Measurements from ENCODE around the gene ERFL. TPM values are rescaled to one million over a fixed set of nuclear protein-coding genes. Genes with fewer than 3 reads are reported as not detected.

ERFL gene
- total RNA-seq, 6 experiments from 2014 or later: 0.09 to 0.17 (median 0.12) TPM; not detected in 2

- H3K4me3 Mint-ChIP-seq: no peak overlapping the region
- TF ChIP-seq, protein P1, sequence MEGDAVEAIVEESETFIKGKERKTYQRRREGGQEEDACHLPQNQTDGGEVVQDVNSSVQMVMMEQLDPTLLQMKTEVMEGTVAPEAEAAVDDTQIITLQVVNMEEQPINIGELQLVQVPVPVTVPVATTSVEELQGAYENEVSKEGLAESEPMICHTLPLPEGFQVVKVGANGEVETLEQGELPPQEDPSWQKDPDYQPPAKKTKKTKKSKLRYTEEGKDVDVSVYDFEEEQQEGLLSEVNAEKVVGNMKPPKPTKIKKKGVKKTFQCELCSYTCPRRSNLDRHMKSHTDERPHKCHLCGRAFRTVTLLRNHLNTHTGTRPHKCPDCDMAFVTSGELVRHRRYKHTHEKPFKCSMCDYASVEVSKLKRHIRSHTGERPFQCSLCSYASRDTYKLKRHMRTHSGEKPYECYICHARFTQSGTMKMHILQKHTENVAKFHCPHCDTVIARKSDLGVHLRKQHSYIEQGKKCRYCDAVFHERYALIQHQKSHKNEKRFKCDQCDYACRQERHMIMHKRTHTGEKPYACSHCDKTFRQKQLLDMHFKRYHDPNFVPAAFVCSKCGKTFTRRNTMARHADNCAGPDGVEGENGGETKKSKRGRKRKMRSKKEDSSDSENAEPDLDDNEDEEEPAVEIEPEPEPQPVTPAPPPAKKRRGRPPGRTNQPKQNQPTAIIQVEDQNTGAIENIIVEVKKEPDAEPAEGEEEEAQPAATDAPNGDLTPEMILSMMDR (IDR thresholded peaks at IDR 0.05): no peak
- H3K27ac Mint-ChIP-seq: no peak overlapping the region
- peaks cover 41% of the 10 kb centered on the region for H3K27me3 Mint-ChIP-seq (ENCODE audit: insufficient read depth)
- DNase-seq: no peak
- H3K36me3 Mint-ChIP-seq (ENCODE audit: low read depth): no peaks in the 10 kb centered on the region
- no peaks in the 10 kb centered on the region for H3K9me3 Mint-ChIP-seq
- no peaks in the 10 kb centered on the region for H3K4me1 Mint-ChIP-seq (ENCODE audit: low read depth)
Observed at GRCh38 chr19:41968751-41969595, 40.7 kb upstream of the ERFL start.

- DNase-seq: no peak
- H3K36me3 Mint-ChIP-seq (ENCODE audit: low read depth): no peaks in the 10 kb centered on the region
- TF ChIP-seq, protein P1 (IDR thresholded peaks at IDR 0.05): no peak
- H3K9me3 Mint-ChIP-seq: no peaks in the 10 kb centered on the region
- peaks cover 37% of the 10 kb centered on the region for H3K27me3 Mint-ChIP-seq (ENCODE audit: insufficient read depth)
- H3K27ac Mint-ChIP-seq: no peak overlapping the region
- no peak overlapping the region for H3K4me3 Mint-ChIP-seq
- H3K4me1 Mint-ChIP-seq (ENCODE audit: low read depth): no peaks in the 10 kb centered on the region
Observed at GRCh38 chr19:41967054-41967783, 39.0 kb upstream of the ERFL start.

DNA sequence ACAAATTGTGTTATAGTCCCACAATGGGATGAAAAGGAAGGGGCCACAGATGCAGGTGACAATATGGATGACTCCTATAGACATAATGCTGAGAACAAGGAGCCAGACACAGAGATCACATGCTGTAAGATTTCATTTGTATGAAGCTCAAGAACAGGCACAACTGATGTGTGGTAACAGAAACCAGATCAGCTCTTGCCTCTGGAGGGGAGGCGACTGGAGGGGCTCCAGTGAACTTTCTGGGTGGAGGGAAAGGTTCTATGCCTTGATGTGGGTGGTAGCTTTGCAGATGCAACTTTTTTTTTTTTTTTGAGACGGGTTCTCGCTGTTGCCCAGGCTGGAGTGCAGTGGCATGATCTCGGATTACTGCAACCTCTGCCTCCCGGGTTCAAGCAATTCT, 36.9 kb upstream of the ERFL start:
- no peak overlapping the region for H3K4me3 Mint-ChIP-seq
- TF ChIP-seq, protein P1 (IDR thresholded peaks at IDR 0.05): no peak
- H3K36me3 Mint-ChIP-seq (ENCODE audit: low read depth): no peaks in the 10 kb centered on the region

GRCh38 chr19:41960973-41961372, 32.7 kb upstream of the ERFL start:
- TF ChIP-seq, protein P1 (IDR thresholded peaks at IDR 0.05): no peak
- peaks cover 9% of the 10 kb centered on the region for H3K36me3 Mint-ChIP-seq (ENCODE audit: low read depth)
- no peaks in the 10 kb centered on the region for H3K9me3 Mint-ChIP-seq
- H3K27ac Mint-ChIP-seq: no peak overlapping the region
- H3K4me1 Mint-ChIP-seq (ENCODE audit: low read depth): peaks cover 21% of the 10 kb centered on the region
- H3K27me3 Mint-ChIP-seq (ENCODE audit: insufficient read depth): peaks cover 13% of the 10 kb centered on the region
- no peak overlapping the region for H3K4me3 Mint-ChIP-seq
- no peak for DNase-seq

More for the DNA sequence above, 36.9 kb upstream of the ERFL start:
- DNase-seq: no peak
- no peak overlapping the region for H3K27ac Mint-ChIP-seq
- no peaks in the 10 kb centered on the region for H3K9me3 Mint-ChIP-seq
- H3K27me3 Mint-ChIP-seq (ENCODE audit: insufficient read depth): peaks cover 35% of the 10 kb centered on the region
- no peaks in the 10 kb centered on the region for H3K4me1 Mint-ChIP-seq (ENCODE audit: low read depth)

DNA sequence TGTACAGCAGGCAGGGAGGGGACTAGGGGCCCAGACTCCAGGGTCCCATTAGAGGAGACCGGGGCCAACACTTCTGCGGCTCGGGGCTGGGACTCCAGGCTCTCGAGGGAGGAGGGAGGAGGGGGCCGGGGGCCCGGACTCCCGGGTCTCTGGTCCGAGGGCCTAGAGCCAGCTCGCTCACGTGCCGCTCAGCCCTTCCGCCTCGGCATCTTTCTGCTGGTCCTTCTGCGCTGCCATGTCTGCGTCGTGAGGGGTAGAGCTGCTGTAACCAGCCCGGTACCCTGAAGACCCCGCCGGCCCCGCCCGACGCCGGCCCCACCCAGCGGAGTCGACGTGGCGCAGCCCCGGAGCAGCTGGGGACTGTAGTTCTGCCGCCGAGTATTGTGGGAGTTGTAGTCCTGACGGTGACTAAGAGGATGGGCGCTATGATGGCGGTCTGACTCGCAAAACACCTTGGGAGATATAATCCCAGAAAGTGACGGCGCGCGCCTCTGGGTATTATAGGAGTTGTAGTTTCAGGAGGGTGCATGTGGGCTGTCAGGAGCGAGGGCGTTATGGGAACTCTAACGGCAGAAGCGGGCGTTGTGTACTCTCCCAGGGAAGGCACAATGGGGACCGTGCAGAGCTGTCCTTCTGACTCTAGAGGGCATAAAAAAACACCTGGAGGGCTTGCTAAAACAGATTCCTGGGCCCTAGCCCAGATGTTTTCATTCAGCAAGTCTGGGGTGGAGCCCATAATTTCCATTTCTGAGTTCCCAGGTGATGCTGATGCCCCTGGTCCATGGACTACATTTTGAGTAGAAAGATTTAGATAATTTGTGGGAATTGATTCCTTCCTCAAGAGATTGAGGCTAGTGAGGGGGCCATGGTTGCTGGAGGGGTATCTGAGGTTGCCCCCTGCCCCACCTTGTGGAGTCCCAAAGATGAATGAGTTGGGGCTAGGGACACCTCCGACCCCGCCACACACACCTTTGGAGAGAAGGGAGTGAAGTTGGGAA, 31.1 kb upstream of the ERFL start, which contains the start of gene RABAC1:
RABAC1 (minus strand) TSS at position 266 of the 998 bp plus-strand sequence; CDS start at position 237, 29 bp downstream.
- Mint-ChIP-seq H3K27me3 (ENCODE audit: insufficient read depth) (peaks cover 8% of the 10 kb centered on the region), H3K36me3 (ENCODE audit: low read depth) (peaks cover 9% of the 10 kb centered on the region), H3K4me1 (ENCODE audit: low read depth) (peaks cover 21% of the 10 kb centered on the region), H3K4me3 (peak within 1 kb of the TSS; percentile 94), H3K9me3 (no peaks in the 10 kb centered on the region), H3K27ac (peak within 1 kb of the TSS; percentile 88)
- TF ChIP-seq, protein P1 (IDR thresholded peaks at IDR 0.05): peak; percentile 53
- peak; percentile 89 for DNase-seq

All from HFFc6 (cell line).